Transverse colon (tissue), 4 donors: ENCODE measurements around the gene TTLL5. TPM values are rescaled to one million over a fixed set of nuclear protein-coding genes. Genes with fewer than 3 reads are reported as not detected.

Source experiments
- DNase-seq: peaks from one replicate; pipeline ENCODE4 v3.0.0-alpha.2; 2019
- H3K27ac ChIP-seq, 4 donors: fragments of 200-600 bp; sonication (generic); 2 replicates each; pipeline ENCODE4 v1.5.1; 2016 to 2018; ENCODE audit warnings: inconsistent platforms in 4 of 4
- H3K27me3 ChIP-seq: fragments of 200-600 bp; sonication (generic); 2 replicates; pipeline ENCODE4 v1.5.1; 2017; ENCODE audit warnings: inconsistent platforms
- H3K36me3 ChIP-seq, 4 donors: fragments of 200-600 bp; sonication (generic); 2 replicates each; pipeline ENCODE4 v1.5.1; 2017 to 2019; ENCODE audit warnings: inconsistent platforms in 4 of 4
- H3K4me1 ChIP-seq, 4 donors: fragments of 200-600 bp; sonication (generic); 2 replicates each; pipeline ENCODE4 v1.5.1; 2017 to 2020; ENCODE audit warnings: inconsistent platforms in 4 of 4
- H3K4me3 ChIP-seq, 4 donors: fragments of 200-600 bp; sonication (generic); 1 replicate in 1 of 4; 2 replicates in 3 of 4; pipeline versions ENCODE4 v1.5.1 to v1.6.1; 2017 to 2019; ENCODE audit warnings: inconsistent platforms in 4 of 4
- H3K9me3 ChIP-seq, 2 donors: fragments of 200-600 bp; sonication (generic); 2 replicates each; pipeline ENCODE4 v1.5.1; 2017 to 2019; ENCODE audit warnings: inconsistent platforms in 2 of 2
- CTCF ChIP-seq, 5 experiments: fragments of 200-600 bp in 3 of 5; fragments of 450-650 bp in 2 of 5; sonication (generic) in 3 of 5; IDR thresholded peaks; 1 replicate in 2 of 5; 2 replicates in 3 of 5; pipeline ENCODE4 v1.5.1; 2016 to 2017; ENCODE audit warnings: antibody characterized with exemption in 5 of 5, inconsistent platforms in 3 of 5, mild to moderate bottlenecking in 2 of 5, moderate library complexity in 1 of 5
- EP300 ChIP-seq: sonication (generic); formaldehyde crosslinking; IDR thresholded peaks from one replicate; pipeline ENCODE4 v1.6.1; 2017; ENCODE audit warnings: antibody characterized with exemption, low read depth
- POLR2A ChIP-seq: fragments of 450-650 bp; IDR thresholded peaks from one replicate; pipeline ENCODE4 v1.6.1; 2016; ENCODE audit warnings: antibody characterized with exemption, mild to moderate bottlenecking, moderate library complexity
- POLR2AphosphoS5 ChIP-seq, 3 donors: sonication (generic); formaldehyde crosslinking; IDR thresholded peaks; one replicate each; pipeline ENCODE4 v1.6.1; 2016; ENCODE audit warnings: antibody characterized with exemption in 3 of 3
- WGBS, 2 donors: methylation state at CpG; one replicate each; pipeline ENCODE4 v1.1.5; 2018; ENCODE audit warnings: low coverage in 1 of 2; 5-methylcytosine and 5-hydroxymethylcytosine counted together
- in situ Hi-C, 4 donors: fragments of 200-750 bp; cut with MboI; loops; one replicate each; pipeline versions ENCODE4 v1.15.0 to v1.15.1; 2017; ENCODE audit warnings: low sequenced_read_pairs in 3 of 4, low pct_ligation_motif_present in 1 of 4, low pct_unique_long_range_greater_than_20kb in 1 of 4
- intact Hi-C: fragments of 100-400 bp; cut with DNase I; formaldehyde crosslinking; loops from one replicate; pipeline ENCODE4 v1.15.1; 2023; ENCODE audit warnings: low total_unique reads
- total RNA-seq, 4 donors: library from RNA; depleted of rRNA; stranded (reverse); fragments of >200 nt; gene quantifications; one replicate each; pipeline ENCODE4 v1.1.0, GENCODE V29; 2016

Gene TTLL5
- total RNA-seq, 4 donors from 2014 or later = 16.1 to 264 (median 40.8) TPM

GRCh38 chr14:75959031-75959430 lies 298.0 kb downstream of the TTLL5 start:
- intact Hi-C loops (no loop called here), in situ Hi-C loops (loop anchor here in 1 of 4 donors (25.0 kb wide), 1 partner anchor 172 kb away; no protein-coding TSS in a partner anchor)
- H3K27ac ChIP-seq = no peak overlapping the region
- no peak for TF ChIP-seq POLR2A
- TF ChIP-seq CTCF (IDR thresholded peaks at IDR 0.05) = no peak
- no peak for TF ChIP-seq POLR2AphosphoS5 (IDR thresholded peaks at IDR 0.05)
- no peak for TF ChIP-seq EP300
- WGBS, 2 donors = 95% methylated on average over 9 of the region's 9 CpGs; no CpG with 5 or more reads in 1 of the 2 donors
- H3K36me3 ChIP-seq = no peaks in the 10 kb centered on the region
- no peaks in the 10 kb centered on the region for H3K4me1 ChIP-seq
- no peaks in the 10 kb centered on the region for H3K9me3 ChIP-seq
- H3K4me3 ChIP-seq = no peak overlapping the region
- DNase-seq = no peak
- H3K27me3 ChIP-seq = no peaks in the 10 kb centered on the region

- WGBS, 2 donors = 78 to 90% methylated on average over 6 of the region's 6 CpGs
- DNase-seq = no peak
- no peak for TF ChIP-seq CTCF (IDR thresholded peaks at IDR 0.05)
- TF ChIP-seq EP300 = no peak
- no peak for TF ChIP-seq POLR2AphosphoS5 (IDR thresholded peaks at IDR 0.05)
- no peak for TF ChIP-seq POLR2A
- intact Hi-C loops (no loop called here), in situ Hi-C loops (loop anchor here in 1 of 4 donors (25.0 kb wide), 1 partner anchor 173 kb away; no protein-coding TSS in a partner anchor)
- H3K4me3 ChIP-seq = no peak overlapping the region
- no peaks in the 10 kb centered on the region for H3K4me1 ChIP-seq
- no peaks in the 10 kb centered on the region for H3K27me3 ChIP-seq
- no peaks in the 10 kb centered on the region for H3K9me3 ChIP-seq
- no peak overlapping the region for H3K27ac ChIP-seq
- H3K36me3 ChIP-seq = no peaks in the 10 kb centered on the region
Measured at GRCh38 chr14:75960231-75960630, 299.2 kb downstream of the TTLL5 start.

GRCh38 chr14:75961662-75962061 lies 300.6 kb downstream of the TTLL5 start:
- TF ChIP-seq EP300 (no peak), POLR2A (no peak), CTCF (IDR thresholded peaks at IDR 0.05) (no peak), POLR2AphosphoS5 (IDR thresholded peaks at IDR 0.05) (no peak)
- Histone ChIP-seq H3K27ac (no peak overlapping the region), H3K4me1 (no peaks in the 10 kb centered on the region), H3K27me3 (no peaks in the 10 kb centered on the region), H3K36me3 (no peaks in the 10 kb centered on the region), H3K9me3 (no peaks in the 10 kb centered on the region), H3K4me3 (no peak overlapping the region)
- intact Hi-C loops = no loop called here
- no peak for DNase-seq
- WGBS, 2 donors = 82 to 93% methylated on average over 2 to 3 of the region's 3 CpGs
- in situ Hi-C loops = loop anchor here in 1 of 4 donors (25.0 kb wide), 1 partner anchor 174 kb away; no protein-coding TSS in a partner anchor

- Histone ChIP-seq H3K27ac (no peak overlapping the region), H3K4me1 (no peaks in the 10 kb centered on the region), H3K36me3 (no peaks in the 10 kb centered on the region), H3K27me3 (no peaks in the 10 kb centered on the region), H3K4me3 (no peak overlapping the region), H3K9me3 (no peaks in the 10 kb centered on the region)
- TF ChIP-seq EP300 = no peak
- TF ChIP-seq POLR2A = no peak
- TF ChIP-seq CTCF (IDR thresholded peaks at IDR 0.05) = no peak
- no peak for TF ChIP-seq POLR2AphosphoS5 (IDR thresholded peaks at IDR 0.05)
- WGBS, 2 donors = 96% methylated on average over 3 of the region's 3 CpGs; no CpG with 5 or more reads in 1 of the 2 donors
- intact Hi-C loops = no loop called here
- in situ Hi-C loops = loop anchor here in 1 of 4 donors (25.0 kb wide), 1 partner anchor 181 kb away; no protein-coding TSS in a partner anchor
- no peak for DNase-seq
Measured at GRCh38 chr14:75967866-75968265, 306.8 kb downstream of the TTLL5 start.
